ENCODE measurements around the gene NOTUM.
"Not testable (repeated sequence)": the region's sequence is repeated elsewhere in the genome, so short reads cannot be mapped to it uniquely, and the experiment has no call there.

Gene NOTUM

GRCh38 chr17:81956607-81957589, 4.1 kb downstream of the NOTUM start:
- DNase-seq = no peak

GRCh38 chr17:81955756-81956544, 5.0 kb downstream of the NOTUM start:
- no peak for DNase-seq

DNA sequence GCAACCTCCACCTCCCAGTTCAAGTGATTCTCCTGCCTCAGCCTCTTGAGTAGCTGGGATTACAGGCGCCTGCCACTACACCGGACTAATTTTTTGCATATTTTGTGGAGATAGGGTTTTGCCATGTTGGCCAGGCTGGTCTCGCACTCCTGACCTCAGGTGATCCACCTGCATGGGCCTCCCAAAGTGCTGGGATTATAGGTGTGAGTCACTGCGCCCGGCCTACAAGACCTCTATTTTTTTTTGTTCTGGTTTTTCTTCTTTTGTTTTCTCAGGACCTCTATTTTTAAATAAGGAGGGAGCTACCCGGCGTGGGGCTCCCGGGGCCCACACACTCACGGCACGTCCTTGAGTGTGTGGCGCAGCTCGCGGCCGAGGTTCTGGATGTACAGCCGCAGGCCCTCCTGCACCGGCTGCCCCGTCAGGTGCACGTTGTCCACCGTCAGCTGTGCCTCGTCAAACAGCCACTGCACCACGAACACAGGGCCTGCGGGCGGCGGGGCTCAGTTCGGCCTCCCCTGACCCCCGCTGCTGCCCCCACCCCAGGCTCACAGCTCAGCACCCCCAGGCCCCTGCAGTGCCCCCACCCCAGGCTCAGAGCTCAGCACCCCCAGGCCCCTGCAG, 5.8 kb downstream of the NOTUM start:
- DNase-seq = no peak

- DNase-seq = no peak
Observed at GRCh38 chr17:81954131-81955057, 6.6 kb downstream of the NOTUM start.

DNA sequence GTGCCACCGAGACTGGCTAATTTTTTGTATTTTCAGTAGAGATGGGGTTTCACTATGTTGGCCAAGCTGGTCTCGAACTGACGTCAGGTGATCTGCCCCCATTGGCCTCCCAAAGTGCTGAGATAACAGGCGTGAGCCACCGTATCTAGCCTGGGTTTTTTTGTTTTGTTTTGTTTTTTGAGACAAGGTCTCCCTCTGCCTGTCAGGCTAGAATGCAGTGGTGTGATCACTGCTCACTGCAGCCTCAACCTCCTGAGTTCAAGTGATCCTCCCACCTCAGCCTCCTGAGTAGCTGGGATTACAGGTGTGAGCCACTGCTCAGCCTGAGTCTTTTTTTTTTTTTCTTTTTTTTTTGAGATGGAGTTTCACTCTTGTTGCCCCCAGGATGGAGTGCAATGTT, 7.5 kb downstream of the NOTUM start:
- DNase-seq = not testable (repeated sequence)

- DNase-seq = no peak
Observed at GRCh38 chr17:81952792-81953228, 8.2 kb downstream of the NOTUM start.

GRCh38 chr17:81951785-81952684, 9.0 kb downstream of the NOTUM start:
- no peak for DNase-seq

- DNase-seq = no peak
Observed at GRCh38 chr17:81950501-81950900, 10.5 kb downstream of the NOTUM start.

GRCh38 chr17:81948635-81949378, 12.2 kb downstream of the NOTUM start:
- DNase-seq = no peak

DNA sequence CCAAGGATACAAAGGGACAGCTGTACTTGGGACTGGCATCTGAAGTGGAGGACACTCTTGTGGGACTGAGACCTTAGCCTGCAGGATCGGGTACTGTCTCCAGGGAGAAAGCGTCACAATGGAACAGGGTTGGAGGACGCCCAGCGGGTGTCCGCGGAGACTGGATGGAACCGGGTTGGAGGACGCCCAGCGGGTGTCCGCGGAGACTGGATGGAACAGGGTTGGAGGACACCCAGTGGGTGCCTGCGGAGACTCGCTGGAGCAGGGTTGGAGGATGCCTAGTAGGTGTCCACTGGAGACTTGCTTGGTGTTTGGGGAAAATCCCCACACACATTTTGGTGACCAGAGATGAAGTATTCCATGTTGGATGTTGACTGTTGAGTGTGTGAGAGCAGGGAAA, 13.8 kb downstream of the NOTUM start, which contains the start of gene MYADML2:
MYADML2 (minus strand) TSS at position 45 of the 400 bp plus-strand sequence. CDS start 5,492 bp downstream, outside the sequence.
- DNase-seq = no peak

GRCh38 chr17:81944858-81945257, 16.1 kb downstream of the NOTUM start:
- no peak for DNase-seq

- DNase-seq = no peak
Observed at GRCh38 chr17:81942167-81942553, 18.8 kb downstream of the NOTUM start.

- DNase-seq = no peak
Observed at GRCh38 chr17:81941484-81942166, 19.4 kb downstream of the NOTUM start.

DNA sequence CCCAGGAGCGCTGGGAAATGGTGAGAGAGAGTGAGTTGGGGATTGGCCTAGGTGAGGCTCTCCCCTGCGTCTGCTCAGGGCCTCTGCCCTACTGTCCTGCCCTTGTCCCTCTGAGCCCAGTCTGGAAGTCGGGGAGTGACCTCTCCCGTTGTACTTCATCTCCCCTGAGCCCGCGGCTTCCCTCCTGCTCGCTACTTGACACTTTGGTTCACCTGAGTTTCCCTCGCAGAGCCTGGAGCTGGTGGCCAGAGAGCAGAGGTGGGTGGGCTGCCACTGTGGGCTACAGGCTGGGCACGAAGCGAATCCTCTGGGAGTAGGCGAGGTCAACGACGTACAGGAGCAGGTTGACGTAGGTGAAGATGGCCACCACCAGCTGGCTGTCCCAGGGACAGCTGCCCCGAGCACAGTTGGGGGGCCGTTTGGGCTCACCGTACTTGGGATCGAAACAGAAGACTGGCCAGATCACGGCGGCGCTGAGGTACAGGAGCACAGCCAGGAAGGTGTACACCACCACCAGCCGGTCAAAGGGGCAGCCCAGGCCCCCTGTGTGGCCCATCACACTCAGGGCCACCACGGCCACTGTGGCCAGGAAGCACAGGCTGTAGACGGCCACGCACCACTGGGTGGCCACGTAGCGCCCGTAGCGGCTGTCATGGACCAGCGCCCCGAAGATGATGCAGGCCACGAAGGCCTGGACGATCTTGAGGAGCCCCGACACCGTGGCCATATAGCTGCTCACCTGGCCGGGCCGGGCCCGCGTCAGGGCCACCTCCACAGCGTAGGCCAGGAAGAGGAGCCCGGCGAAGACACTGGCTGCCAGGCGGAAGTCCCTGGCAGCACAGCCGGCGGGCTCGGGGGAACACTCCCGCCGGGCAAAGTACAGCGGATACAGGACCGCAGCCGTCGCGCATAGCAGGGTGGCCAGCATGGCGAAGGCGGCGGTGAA, 20.2 kb downstream of the NOTUM start:
- DNase-seq = no peak

- no peak for DNase-seq
Observed at GRCh38 chr17:81939881-81940385, 21.1 kb downstream of the NOTUM start.

DNA sequence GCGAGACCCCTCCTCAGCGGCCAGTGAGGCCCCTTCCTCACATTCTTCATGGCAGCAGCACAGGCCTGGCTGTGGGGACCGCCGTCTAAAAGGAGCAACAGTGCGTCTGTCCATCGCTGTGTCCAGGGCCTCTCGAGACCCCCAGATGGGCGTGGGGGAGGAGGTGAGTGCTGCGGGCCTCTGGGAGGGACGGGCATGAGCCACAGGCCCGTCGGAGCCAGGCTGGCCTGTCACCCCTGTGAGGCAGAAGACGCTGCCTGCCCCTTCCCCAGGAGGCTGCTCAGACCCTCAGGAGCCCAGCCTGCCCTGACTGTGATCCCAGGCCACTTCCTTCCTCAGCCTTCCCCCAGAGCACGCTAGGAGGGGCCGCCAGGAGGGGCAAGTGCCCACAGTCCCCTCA, 21.8 kb downstream of the NOTUM start:
- no peak for DNase-seq

DNA sequence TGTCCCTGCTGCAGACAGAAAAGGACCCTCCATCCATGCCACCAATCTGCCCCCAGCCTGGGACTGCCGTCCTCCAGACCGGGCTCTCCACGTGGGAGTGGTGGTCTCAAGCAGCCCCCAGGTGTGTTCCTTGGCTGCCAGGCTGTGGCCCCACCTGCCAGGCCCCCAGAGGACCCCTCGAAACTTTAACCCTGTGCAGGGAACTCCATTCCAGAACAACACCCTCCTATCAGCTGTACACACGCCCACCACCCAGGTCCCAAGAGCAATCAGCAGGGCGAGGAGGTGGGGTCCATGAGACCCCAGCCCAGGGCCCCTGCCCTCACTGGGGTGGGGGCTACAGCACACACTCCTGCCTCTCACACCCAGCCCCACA, 25.3 kb downstream of the NOTUM start:
- no peak for DNase-seq

Data from NCI-H1417 treated with DMSO at 0.1 percent for 48 hours (cell line).